ENCODE results near the gene ABCA1.

ABCA1 gene

DNA sequence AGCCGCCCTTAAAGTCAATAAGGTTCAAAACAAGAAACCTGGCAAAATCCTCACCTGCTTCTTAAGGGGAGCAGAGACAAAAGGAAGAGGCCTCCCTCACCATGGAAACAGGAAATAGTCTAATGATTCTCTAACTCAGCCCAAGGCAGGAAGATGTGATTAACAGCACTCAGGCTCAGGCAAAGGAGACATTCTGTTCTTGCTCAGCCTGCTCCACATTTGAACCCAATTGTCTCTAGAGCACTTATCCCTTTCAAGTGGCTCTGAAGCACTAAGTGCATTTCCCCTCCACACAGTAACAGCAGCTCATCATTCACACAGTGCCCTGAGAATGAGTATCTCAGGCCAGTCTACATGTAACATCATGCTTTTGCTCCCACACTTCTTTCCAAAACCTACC, 91.7 kb downstream of the ABCA1 start:
- H3K4me1 ChIP-seq: peaks cover 0 to 2% (median 0%) of the 10 kb centered on the region in 4 donors
- H3K27ac ChIP-seq: no peak overlapping the region
- no peak for DNase-seq
- H3K4me3 ChIP-seq: no peak overlapping the region
- TF ChIP-seq, protein P1, sequence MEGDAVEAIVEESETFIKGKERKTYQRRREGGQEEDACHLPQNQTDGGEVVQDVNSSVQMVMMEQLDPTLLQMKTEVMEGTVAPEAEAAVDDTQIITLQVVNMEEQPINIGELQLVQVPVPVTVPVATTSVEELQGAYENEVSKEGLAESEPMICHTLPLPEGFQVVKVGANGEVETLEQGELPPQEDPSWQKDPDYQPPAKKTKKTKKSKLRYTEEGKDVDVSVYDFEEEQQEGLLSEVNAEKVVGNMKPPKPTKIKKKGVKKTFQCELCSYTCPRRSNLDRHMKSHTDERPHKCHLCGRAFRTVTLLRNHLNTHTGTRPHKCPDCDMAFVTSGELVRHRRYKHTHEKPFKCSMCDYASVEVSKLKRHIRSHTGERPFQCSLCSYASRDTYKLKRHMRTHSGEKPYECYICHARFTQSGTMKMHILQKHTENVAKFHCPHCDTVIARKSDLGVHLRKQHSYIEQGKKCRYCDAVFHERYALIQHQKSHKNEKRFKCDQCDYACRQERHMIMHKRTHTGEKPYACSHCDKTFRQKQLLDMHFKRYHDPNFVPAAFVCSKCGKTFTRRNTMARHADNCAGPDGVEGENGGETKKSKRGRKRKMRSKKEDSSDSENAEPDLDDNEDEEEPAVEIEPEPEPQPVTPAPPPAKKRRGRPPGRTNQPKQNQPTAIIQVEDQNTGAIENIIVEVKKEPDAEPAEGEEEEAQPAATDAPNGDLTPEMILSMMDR (IDR thresholded peaks at IDR 0.05): no peak
- peaks cover 80 to 94% (median 89%) of the 10 kb centered on the region in 3 donors for H3K36me3 ChIP-seq
- H3K27me3 ChIP-seq: no peaks in the 10 kb centered on the region
- intact Hi-C loops (cut with DNase I; ENCODE audit: low total_unique reads): no loop called here
- no peaks in the 10 kb centered on the region for H3K9me3 ChIP-seq

DNA sequence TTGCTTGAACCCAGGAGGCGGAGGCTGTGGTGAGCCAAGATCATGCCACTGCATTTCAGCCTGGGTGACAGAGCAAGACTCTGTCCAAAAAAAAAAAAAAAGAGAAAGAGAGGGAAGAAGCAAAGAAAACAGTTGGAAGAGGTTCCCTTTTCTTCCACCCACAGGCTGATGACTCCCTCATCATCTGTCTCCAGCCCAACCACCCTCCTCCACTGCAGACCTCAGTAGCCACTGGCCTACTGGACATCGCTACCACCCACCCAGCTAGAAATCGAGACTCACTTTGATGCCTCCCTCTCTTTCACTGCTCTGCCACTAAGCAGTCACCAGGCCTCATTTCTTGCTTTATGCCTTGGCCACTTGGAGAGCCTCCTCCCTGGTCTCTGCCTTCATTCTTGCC, 92.8 kb downstream of the ABCA1 start:
- intact Hi-C loops (cut with DNase I; ENCODE audit: low total_unique reads): no loop called here
- TF ChIP-seq, protein P1 (IDR thresholded peaks at IDR 0.05): no peak
- H3K4me3 ChIP-seq: no peak overlapping the region
- H3K36me3 ChIP-seq: peaks cover 80 to 94% (median 92%) of the 10 kb centered on the region in 3 donors
- no peaks in the 10 kb centered on the region for H3K27me3 ChIP-seq
- no peaks in the 10 kb centered on the region for H3K9me3 ChIP-seq
- DNase-seq: no peak
- no peak overlapping the region for H3K27ac ChIP-seq
- peaks cover 0 to 2% (median 0%) of the 10 kb centered on the region in 4 donors for H3K4me1 ChIP-seq

DNA sequence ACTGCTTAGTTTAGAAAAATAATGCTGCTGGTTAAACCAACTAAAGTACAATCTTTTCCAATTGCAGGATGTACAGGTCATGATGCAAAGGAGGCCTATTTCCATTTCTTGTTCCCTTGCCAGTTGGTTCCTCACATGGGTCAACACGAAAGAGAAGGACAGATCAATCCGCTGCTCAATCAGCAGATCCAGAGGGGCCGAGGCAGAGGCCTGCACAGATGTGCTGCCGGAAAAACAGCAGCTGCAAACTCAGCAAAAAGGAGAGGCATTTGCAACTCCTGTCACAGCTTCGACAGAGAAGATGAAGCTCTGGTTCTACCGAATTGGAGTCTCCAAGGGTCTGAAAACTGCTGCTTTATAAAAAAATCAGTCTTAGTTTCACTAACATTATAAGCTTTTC, 94.3 kb downstream of the ABCA1 start:
- TF ChIP-seq, protein P1 (IDR thresholded peaks at IDR 0.05): no peak
- H3K27ac ChIP-seq: no peak overlapping the region
- intact Hi-C loops (cut with DNase I; ENCODE audit: low total_unique reads): no loop called here
- H3K9me3 ChIP-seq: no peaks in the 10 kb centered on the region
- peaks cover 83 to 95% (median 87%) of the 10 kb centered on the region in 3 donors for H3K36me3 ChIP-seq
- DNase-seq: no peak
- H3K4me3 ChIP-seq: no peak overlapping the region
- peaks cover 0 to 2% (median 0%) of the 10 kb centered on the region in 4 donors for H3K4me1 ChIP-seq
- H3K27me3 ChIP-seq: no peaks in the 10 kb centered on the region

DNA sequence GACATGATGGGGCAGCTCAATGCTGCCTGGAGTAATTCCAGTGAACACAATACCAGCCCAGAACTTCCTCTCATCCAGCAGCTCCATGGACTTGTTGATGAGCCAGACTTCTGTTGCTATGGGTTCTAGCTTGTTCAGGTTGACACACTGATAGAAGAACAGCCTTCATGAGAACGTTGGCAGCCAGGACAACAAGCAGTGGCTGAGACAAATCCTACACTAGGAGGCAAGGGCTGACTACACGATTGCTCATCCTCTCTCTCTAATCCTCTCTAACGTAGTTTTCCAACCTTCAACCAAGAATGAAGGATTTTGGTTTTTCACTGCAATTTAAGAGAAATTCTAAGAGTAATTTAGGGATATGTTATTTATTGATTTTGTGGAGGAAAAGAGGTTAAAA, 96.3 kb downstream of the ABCA1 start:
- TF ChIP-seq, protein P1 (IDR thresholded peaks at IDR 0.05): no peak
- H3K4me3 ChIP-seq: no peak overlapping the region
- no peaks in the 10 kb centered on the region for H3K9me3 ChIP-seq
- intact Hi-C loops (cut with DNase I; ENCODE audit: low total_unique reads): no loop called here
- no peaks in the 10 kb centered on the region for H3K27me3 ChIP-seq
- peaks cover 0 to 2% (median 0%) of the 10 kb centered on the region in 4 donors for H3K4me1 ChIP-seq
- peaks cover 89 to 99% (median 91%) of the 10 kb centered on the region in 3 donors for H3K36me3 ChIP-seq
- DNase-seq: no peak
- no peak overlapping the region for H3K27ac ChIP-seq

DNA sequence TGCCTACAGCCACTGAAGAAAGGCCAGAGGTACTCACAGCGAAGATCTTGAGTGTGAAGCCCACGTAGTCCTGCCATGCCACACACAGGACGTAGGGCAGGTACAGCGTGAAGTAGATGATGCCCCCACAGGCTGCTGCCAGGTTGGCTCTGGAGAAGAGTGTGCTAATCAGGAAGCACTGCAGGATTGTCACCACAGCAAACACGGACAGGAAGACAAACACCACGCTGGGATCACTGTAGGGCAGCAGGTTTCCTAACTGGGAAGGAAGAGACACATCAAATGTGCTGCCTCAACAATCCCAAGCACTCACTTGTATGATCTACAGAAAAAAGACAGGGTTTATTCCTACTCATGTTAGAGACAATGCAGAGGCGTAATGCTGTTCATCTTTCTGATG, 101.0 kb downstream of the ABCA1 start:
- TF ChIP-seq, protein P1 (IDR thresholded peaks at IDR 0.05): no peak
- intact Hi-C loops (cut with DNase I; ENCODE audit: low total_unique reads): no loop called here
- Histone ChIP-seq H3K36me3 (peaks cover 94 to 100% (median 97%) of the 10 kb centered on the region in 3 donors), H3K9me3 (no peaks in the 10 kb centered on the region), H3K27ac (no peak overlapping the region), H3K27me3 (no peaks in the 10 kb centered on the region), H3K4me1 (no peaks in the 10 kb centered on the region), H3K4me3 (no peak overlapping the region)
- DNase-seq: no peak
